Left renal cortex interstitium (tissue), 4 donors: Measurements from ENCODE around the gene CLK2. TPM values are rescaled to one million over a fixed set of nuclear protein-coding genes. Genes with fewer than 3 reads are reported as not detected.

Experiments used
- DNase-seq, 4 donors: peaks; one replicate each; pipeline ENCODE4 v3.0.0-alpha.2; 2013; ENCODE audit warnings: low read depth in 4 of 4, low spot score in 2 of 4, missing footprints in 1 of 4
- polyA plus RNA-seq, 4 donors: library from polyadenylated mRNA; unstranded; fragments of 120-200 nt; gene quantifications; one replicate each; pipeline ENCODE4 v1.2.1, GENCODE V29; 2013; ENCODE audit not compliant: insufficient read length in 4 of 4

The CLK2 gene
- 10 to 100 TPM; 63.7 to 96.6 (median 80.8) TPM for polyA plus RNA-seq

DNA sequence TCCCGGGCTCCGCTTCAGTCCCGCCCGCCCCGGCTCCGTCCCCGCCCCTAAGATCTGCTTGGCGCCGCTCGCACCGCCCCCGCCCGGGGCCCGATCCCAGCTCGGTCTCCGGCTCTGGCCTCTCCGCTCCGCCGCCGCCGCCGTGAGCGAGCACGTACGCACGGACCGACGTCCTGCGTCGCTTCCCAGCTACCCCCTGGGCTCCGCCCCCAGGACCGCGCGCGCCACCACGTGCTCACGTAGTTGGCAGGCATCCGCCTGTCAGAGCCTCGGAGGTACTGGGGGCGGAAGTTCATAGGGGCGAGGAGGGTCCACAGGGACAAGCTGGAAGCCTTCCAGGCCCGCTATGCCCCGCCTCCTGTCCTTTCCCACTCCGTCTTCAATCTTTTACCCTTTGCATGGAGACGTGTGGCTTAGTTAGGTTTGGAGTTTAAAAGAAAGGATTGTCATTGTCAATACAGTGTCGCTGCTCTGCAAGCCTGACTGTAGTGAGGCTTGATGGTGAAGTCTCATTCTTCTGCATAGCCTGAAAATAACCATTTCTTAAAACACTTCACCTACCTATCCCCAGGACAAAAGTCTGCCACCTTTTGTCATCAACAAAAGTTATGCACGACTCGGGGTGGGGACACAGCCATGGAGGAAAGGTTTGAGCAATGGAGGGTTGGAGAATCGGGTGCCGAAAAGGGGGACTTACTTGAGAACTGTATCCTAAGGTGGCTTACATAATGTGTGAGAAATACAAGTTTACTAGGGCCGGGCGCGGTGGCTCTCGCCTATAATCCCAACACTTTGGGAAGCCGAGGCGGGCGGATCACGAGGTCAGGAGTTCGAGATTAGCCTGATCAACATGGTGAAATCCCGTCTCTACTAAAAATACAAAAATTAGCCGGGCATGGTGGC, at the start of gene CLK2:
Gene CLK2, minus strand, starts transcription at position 162 of the 903 bp plus-strand sequence. CDS start 2,527 bp downstream, outside the sequence.
- DNase-seq, result peak in 3 of 4 donors; percentile 77 to 91 (median 87)

DNA sequence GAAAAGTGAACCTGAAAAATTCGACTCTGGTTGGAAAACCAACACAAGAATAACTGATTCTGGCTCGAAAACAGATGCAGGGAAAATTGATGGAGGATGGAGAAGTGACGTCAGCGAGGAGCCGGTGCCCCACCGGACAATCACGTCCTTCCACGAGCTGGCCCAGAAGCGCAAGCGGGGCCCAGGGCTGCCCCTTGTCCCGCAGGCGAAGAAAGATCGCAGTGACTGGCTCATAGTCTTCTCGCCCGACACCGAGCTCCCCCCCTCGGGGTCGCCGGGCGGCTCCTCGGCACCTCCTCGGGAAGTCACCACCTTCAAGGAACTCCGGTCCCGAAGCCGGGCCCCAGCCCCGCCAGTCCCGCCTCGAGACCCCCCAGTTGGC, 49.3 kb upstream of the CLK2 start:
- no peak for DNase-seq

DNA sequence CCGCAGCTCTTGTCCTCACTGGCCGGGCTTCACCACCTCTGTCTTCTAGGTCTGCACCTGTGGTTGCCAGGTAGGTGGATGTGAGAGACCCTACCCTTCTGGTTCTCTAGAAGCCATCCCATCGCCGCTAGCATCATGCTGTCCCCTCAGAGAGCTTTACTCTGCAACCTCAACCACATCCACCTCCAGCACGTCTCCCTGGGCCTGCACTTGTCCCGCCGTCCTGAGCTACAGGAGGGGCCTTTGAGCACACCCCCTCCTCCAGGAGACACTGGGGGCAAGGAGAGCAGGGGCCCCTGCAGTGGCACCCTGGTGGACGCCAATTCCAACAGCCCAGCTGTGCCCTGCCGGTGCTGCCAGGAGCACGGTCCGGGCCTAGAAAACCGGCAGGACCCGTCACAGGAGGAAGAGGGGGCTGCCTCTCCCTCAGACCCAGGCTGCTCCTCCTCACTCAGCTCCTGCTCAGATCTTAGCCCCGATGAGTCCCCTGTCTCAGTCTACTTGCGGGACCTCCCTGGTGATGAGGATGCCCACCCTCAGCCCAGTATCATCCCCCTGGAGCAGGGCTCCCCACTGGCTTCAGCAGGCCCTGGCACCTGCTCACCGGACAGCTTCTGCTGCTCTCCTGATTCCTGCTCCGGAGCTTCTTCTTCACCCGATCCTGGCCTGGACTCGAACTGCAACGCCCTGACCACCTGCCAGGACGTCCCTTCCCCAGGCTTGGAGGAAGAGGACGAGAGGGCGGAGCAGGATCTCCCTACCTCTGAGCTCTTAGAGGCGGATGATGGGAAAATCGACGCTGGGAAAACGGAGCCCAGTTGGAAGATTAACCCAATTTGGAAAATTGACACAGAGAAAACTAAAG, 48.6 kb upstream of the CLK2 start:
- DNase-seq, result no peak

DNA sequence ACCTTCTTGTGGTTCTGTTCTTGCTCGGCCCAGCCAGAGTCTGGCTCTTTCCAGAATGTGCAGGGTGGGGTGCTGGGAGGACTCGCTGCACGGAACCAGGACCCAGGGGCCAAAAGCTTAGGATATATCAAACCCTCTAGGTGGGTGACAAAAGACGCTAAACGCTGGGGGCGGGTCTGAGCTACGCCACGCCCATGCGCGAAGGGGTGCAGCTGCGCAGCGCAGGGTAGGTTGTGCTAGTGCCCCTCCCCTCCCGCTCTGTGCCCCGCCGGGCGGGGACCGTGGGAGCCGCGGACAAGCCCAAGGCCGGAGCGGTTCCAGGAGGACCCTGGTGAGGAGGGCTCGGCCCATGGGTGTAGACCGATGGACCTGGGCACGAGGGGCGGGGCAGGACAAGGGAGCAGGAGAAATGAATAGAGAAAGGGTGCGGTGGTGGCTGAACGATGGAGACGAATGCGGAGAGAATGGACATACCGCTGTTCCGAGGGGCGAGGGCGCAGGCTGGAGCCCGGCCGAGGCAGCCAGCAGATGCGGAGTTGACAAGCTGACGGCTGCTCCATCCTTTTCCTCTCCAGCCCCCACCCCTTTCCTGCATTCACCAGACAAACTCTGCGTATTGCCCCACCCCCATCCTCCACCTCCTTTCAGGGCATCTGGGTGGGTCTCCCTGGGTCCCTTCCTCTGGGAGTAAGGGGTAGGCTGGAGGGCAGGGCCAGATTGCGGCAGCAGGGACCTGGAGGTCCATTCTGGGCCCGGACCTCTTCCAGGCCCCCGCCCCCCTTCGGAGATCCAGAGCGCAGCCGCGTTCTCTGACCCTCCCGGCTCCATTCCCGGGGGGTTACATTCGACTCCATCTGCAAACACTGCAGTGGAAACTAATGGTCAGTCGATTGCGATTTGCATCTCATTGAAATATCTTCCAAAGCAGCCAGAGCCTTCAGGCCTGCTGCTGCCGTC, 47.6 kb upstream of the CLK2 start, which contains the start of gene RUSC1:
Gene RUSC1, plus strand, starts transcription at position 234 of the 957 bp plus-strand sequence. CDS start 880 bp downstream, outside the sequence.
- peak in 1 of 4 donors; percentile 48 for DNase-seq

DNA sequence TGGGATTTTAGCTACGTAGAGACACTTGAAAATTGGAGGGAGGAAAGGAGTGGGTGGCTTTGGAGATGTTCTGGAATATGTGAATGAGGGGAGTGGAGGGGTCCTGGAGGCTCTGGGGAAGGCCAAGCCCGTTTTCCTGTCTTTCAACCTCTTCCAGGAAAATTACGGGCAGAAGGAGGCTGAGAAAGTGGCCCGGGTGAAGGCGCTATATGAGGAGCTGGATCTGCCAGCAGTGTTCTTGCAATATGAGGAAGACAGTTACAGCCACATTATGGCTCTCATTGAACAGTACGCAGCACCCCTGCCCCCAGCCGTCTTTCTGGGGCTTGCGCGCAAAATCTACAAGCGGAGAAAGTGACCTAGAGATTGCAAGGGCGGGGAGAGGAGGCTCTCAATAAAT, 46.9 kb upstream of the CLK2 start:
- DNase-seq, result no peak

DNA sequence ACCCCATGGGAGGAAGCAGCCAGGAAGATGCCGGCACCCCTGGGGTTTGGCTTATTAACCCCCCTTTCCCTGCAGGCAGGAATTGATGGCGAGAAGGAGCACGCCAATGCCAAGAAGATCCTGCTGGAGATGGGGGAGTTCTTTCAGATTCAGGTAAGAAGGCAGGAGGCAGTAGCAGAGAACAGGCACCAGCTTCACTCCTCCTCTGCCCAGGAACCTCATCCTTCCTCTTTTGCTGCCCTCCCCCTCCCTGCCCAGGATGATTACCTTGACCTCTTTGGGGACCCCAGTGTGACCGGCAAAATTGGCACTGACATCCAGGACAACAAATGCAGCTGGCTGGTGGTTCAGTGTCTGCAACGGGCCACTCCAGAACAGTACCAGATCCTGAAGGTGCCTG, 46.2 kb upstream of the CLK2 start:
- no peak for DNase-seq

DNA sequence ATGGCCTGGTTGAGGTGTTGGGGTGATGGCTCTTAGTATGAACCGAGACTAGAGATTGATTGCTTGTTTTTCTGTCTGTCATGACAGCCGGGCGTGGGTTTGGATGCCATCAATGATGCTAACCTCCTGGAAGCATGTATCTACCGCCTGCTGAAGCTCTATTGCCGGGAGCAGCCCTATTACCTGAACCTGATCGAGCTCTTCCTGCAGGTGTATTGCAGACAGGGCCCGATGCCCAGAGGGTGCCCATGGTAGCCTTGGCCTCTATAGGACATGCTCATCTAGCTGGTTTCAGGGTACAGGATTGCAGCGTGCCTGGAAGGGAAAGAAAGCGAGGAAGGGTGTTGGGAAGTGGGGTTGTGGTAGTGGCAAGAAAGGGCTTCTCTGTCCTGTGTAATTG, 44.8 kb upstream of the CLK2 start:
- DNase-seq, result no peak

DNA sequence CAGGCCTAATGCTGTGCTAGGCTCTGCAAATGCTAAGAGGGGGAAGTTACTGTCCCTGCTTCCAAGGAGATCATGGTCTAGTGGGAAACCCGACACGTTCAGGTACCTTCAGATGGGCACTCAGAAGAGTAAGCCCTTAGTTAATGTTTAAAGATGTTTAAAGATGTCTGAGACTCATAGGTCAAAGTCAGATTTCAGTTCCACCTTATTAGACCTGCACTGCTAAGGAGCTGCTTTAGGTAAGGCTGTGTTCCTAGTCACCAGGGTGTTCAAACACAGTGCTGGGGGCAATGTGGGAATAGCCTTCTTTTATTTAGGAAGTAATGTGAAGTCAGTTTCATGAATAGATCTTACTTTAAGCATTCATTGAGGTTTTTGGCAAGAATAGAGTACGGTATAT, 43.6 kb upstream of the CLK2 start:
- no peak for DNase-seq

DNA sequence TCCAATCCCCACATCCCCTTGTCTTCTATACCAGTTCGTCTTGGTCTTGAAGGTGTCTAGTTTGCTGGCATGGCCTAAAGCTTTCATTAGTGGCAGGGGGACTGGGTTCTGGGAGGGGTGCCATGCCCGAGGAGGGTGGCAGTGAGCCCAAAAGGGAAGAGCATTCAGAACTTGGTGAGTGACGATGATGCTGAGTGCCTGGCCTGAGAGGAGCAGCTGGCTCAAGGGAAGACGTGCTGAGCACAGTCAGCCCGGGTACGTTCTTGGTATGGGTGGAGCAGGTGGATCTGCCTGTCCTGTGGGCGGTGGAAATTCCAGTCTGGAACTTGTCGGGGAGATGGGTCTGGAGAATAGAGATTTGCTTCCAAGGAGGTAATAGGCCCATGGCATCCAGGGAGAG, 40.0 kb upstream of the CLK2 start:
- no peak for DNase-seq

DNA sequence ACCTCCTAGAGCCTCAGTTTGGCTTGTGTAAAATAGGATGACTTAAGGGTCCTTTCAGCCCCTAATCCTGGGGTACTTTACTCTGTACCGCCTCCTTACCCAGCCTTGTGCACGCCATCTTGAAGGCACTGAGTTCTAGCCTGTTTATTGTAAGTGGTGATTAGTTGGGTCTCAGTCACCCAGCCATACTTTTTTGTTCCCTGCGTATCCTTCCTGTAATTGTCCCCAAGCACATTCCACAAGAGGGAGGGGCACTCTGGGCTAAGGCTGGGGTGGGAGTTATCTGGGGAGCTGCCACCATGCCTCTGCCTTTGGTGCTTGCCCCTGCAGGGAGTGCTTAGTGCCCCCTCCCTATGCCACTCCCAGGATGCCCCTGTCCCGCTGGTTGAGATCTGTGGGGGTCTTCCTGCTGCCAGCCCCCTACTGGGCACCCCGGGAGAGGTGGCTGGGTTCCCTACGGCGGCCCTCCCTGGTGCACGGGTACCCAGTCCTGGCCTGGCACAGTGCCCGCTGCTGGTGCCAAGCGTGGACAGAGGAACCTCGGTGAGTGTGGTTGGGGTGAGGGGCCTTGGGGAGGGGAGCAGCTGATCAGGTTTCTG, 36.2 kb upstream of the CLK2 start:
- DNase-seq, result no peak

DNA sequence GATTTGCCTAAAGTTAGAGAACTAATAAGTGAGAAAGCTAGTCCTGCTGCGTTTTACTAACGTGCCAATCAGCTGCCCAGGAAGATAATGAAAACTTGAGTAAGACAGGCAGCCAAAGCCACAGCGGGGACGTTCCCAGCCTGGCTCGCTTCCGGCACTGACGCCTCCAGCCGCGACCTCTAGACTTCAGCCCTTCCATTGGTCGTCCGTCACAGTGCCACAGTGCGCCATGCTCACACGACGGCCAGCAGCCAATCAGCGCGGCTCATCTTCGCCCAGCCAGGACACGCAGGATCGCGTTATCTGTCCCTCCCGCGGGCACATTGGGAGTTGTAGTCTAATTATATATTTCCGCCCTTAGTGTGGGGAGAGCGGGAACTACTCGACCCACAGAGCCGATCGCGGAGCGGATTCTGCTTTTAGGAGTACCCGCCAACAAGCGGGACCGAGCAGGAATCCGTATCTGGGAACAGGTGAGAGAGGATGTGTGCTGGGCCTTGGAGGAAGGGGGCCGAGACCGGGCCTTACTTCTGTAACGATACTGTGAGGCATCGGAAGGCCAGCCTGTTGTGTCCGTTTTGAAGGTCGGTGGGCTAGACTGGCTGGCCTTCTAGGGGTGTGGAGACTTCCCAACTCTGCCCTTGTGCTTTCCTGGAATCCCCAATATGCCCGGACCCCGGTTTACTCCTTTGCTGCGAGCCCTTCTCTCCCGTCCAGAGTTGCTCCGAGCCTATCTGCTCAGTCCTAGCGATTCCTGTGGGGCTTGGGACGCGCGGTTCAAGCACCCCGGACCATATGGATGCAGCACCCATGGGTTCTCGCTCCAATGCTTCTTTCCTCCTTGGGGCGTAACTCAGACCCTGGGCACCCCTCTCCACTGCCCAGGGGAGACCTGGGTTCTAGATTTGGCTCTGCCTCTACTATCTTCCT, 35.5 kb upstream of the CLK2 start, which contains the start of gene FDPS:
Gene FDPS, plus strand, starts transcription at position 374 of the 930 bp plus-strand sequence. CDS start 924 bp downstream, outside the sequence.
- DNase-seq, result peak; percentile 89 to 97 (median 95)

DNA sequence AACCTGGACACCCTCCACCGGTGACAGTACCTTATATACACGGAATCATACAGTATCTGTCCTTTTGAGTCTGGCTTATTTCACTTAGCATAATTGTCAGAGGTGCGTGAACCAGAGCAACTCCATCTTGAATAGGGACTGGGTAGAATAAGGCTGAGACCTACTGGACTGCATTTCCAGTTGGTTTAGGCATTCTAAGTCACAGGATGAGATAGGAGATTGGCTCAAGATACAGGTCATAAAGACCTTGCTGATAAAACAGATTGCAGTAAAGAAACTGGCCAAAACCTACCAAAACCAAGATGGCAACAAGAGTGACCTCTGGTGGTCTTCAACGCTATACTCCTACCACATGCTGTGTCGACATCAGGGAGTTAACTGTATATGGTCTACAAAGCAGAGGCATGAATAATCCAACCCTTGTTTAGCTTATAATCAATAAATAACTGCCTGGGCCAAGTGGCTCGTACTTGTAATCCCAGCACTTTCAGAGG, 34.0 kb upstream of the CLK2 start:
- no peak for DNase-seq

DNA sequence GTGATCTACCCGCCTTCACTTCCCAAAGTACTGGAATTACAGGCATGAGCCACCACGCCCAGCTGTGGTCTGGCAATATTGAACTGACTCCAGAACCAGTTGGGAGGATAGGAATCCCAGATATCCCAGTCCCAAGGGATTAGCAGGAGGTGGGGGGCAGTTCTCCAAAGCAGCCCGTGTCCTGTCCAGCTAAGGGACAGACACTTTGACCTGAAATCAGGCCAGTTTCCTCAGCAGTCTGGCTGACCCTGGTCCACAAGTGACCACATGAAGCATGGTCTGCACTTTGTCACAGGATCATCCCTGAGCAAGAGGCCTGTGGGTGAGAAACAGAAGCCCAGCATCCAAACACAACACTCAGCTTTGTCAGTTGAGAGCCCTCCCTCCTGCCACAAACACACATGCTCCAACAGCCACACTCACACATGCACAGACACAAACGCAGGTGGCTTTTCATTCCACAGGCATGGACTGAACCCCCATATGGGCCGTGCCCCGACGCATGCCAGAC, 32.6 kb upstream of the CLK2 start:
- no peak for DNase-seq

DNA sequence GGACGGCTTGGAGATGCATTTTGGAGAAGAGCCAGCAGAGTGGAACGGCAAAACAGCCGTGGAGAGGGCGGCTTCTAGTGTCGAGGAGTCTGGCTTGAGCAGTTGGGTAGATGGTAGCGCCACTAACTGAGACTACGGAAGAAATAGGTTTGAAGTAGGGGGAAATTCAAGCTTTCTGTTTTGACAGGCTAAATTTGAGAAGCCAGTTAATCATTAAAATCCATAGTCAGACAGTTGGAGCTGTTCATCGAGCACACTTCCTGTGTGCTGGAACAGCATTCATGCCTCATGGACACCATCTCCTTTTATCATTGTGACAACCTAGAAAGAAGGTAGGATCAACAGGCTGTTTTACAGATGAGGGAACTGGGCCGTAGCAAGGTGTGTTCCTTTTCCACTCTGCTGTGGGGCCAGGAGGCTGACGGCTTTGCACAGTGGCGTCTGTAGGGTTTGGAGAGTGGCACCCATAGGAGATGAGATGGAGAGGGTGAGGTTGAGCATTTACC, 31.3 kb upstream of the CLK2 start:
- no peak for DNase-seq

DNA sequence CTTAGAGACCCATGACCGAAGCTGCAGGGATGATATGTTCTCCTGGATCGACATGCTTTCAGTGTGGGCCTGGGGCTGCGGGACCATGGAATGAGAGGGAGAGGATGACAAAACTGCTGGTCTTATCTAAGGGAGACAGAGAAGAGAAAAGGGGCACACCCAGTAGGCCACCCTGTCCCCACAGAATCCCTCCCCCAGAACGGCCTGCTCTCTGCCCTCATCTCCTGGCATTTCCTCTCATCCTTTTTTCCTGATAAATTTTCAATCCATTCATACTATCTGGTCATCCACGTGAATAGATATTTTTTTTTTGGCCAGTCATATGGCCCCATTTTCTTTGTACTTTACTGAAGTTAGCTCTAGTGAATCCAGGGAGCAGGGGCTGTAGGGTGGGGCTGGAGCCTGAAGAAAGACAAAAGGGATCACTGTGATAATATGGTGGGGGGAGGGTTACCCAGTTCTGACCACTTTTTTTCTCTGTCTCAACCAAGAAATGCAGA, 28.1 kb upstream of the CLK2 start, which contains the start of gene PKLR:
Gene PKLR, minus strand, starts transcription at position 97 of the 500 bp plus-strand sequence. Its CDS starts 43 bp downstream, at position 54.
- DNase-seq, result no peak

DNA sequence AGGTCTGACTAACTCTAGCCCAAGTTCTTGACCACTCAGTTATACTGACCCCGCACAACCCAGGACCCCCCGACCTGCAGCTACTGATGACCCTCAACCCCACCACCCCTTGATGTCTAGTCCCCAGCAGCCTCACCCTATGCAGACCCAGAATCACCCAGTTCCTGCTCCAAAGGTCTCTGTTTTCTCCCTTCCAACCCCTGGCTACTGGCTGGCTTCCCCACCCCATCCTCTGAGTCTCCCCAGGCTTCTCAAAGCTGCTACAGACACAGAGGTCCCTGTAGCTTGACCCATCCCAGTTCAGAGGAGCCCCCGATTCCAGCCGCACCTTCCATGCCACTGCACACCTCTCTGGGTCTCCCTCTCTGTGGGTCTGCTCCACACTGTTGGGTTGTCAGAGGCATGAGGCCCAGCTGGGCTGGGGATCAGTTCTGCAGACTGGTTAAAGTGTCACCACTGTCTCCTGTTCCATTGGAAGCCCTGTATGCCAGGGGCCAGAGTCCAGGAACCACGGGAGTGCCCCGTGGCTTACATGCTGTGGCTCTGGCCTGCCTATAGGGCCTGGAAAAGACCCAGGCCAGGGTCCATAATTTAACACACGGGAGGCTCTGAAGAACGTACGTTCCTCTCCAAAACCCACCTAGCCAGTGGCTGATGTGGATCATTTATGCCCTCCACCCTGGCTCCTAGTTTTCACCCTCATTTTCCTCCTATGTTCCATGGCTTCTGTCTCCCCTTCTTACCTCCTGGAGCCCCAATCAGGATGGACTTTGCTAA, 27.4 kb upstream of the CLK2 start:
- DNase-seq, result no peak

DNA sequence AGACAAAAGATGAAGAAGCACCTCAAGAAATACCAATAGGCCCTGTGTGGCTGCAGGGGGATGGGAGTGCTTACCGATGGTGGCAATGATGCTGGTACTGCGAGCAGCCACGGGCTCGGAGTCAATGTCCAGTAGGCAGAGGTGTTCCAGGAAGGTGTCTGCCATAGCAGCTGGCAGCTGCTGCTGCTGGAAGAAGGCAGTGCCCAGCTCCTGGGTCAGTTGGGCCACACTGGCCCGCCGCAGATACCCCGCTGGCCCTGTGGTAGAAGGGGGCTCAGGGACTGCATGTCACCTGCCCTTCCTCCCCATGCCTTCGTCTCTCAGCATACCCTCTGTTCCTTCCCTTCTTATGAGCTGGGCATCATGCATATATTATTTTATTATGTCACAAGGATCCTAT, 26.7 kb upstream of the CLK2 start:
- DNase-seq, result no peak
